ENCODE measurements around the gene SPRY4. TPM values are rescaled to one million over a fixed set of nuclear protein-coding genes. Genes with fewer than 3 reads are reported as not detected.
A peak's percentile ranks its signal among the peaks of the same experiment; 100 is the strongest.

SPRY4 gene
- total and polyA plus RNA-seq, 2 of the 13 experiments (the other 11 are each of a cell fraction or from before 2014, with no cell fraction given) = 8.9 to 17.8 TPM

GRCh38 chr5:142360607-142361120 is 35.8 kb upstream of the SPRY4 start (continued):
- TF ChIP-seq ZHX2 (IDR thresholded peaks at IDR 0.05; ENCODE audit: low read depth) (no peak), ZHX2 (CRISPR knock-in tag; IDR thresholded peaks at IDR 0.05; ENCODE audit: borderline replicate concordance) (no peak), ZNF512B (CRISPR knock-in tag; IDR thresholded peaks at IDR 0.05; ENCODE audit: borderline replicate concordance) (peak; percentile 61; the same call in 1 of the 2 replicates), HHEX (CRISPR knock-in tag; IDR thresholded peaks at IDR 0.05) (no peak), ZNF143 (CRISPR knock-in tag; IDR thresholded peaks at IDR 0.05) (0 out of 2 replicates have a peak, but pooled peaks have one; percentile 33), ZNF496 (CRISPR knock-in tag; IDR thresholded peaks at IDR 0.05; ENCODE audit: insufficient replicate concordance) (no peak), ZSCAN9 (CRISPR knock-in tag; IDR thresholded peaks at IDR 0.05; ENCODE audit: borderline replicate concordance) (peak; percentile 78), KIAA2018 (CRISPR knock-in tag; IDR thresholded peaks at IDR 0.05; ENCODE audit: borderline replicate concordance) (no peak), SIX4 (CRISPR knock-in tag; IDR thresholded peaks at IDR 0.05) (no peak), HCFC1 (IDR thresholded peaks at IDR 0.05; ENCODE audit: low read depth, low read length) (no peak), MTA1 (CRISPR knock-in tag; IDR thresholded peaks at IDR 0.05; ENCODE audit: borderline replicate concordance) (peak; percentile 79; the same call in 1 of the 2 replicates), KDM3A (CRISPR knock-in tag; IDR thresholded peaks at IDR 0.05; ENCODE audit: low read depth) (peak; percentile 93), ERF (CRISPR knock-in tag; IDR thresholded peaks at IDR 0.05) (peak; percentile 83)

Measured in HepG2 (cell line).